GM12878 (cell line): ENCODE measurements around the gene FBXO39. TPM values are rescaled to one million over a fixed set of nuclear protein-coding genes. Genes with fewer than 3 reads are reported as not detected.

Source experiments
- ATAC-seq: fragments of 200-7000 bp; cut with Tn5 transposase; 3 replicates; pipeline ENCODE4 v1.9.1; 2020; ENCODE audit warnings: mild to moderate bottlenecking, moderate library complexity
- BruUV-seq: library from RNA; stranded (reverse); fragments of 400-500 nt; replicated peaks from 2 replicates; lab custom pipeline; 2021; lab: Mats Ljungman, UMichigan
- CTCF ChIA-PET: fragments of 300-600 bp; sonication (Branson Sonifier 250); formaldehyde crosslinking; extraction: SDS; loops from one replicate; lab custom pipeline; 2021; ENCODE audit warnings: inconsistent platforms; lab: Yijun Ruan, JAX
- POLR2A ChIA-PET: fragments of 350-600 bp; formaldehyde crosslinking; extraction: SDS; loops from one replicate; lab custom pipeline; 2021; ENCODE audit warnings: inconsistent platforms; lab: Charles Lee
- RAD21 ChIA-PET: fragments of 300-600 bp; sonication (Branson Sonifier 250); formaldehyde crosslinking; loops from one replicate; lab custom pipeline; 2023; ENCODE audit warnings: antibody characterized with exemption; ENCODE audit not compliant: unreplicated experiment; lab: Charles Lee
- SMC1A ChIA-PET: fragments of 300-600 bp; sonication (Branson Sonifier 250); formaldehyde crosslinking; loops from one replicate; lab custom pipeline; 2023; ENCODE audit not compliant: unreplicated experiment, uncharacterized antibody; lab: Charles Lee
- DNase-seq: peaks from one replicate; pipeline ENCODE4 v3.0.0-alpha.2; 2011; ENCODE audit warnings: low read depth, low spot score
- FAIRE-seq: peaks from 3 replicates; lab custom pipeline; 2011; peaks lifted over from hg19 to GRCh38; lab: Jason Lieb, UNC
- H2AFZ ChIP-seq: 2 replicates; pipeline ENCODE4 v1.6.0; 2011; ENCODE audit warnings: low read depth, low read length, control low read depth; ENCODE audit not compliant: control insufficient read depth
- H3K27ac ChIP-seq: 2 replicates; pipeline ENCODE4 v1.5.1; 2011; ENCODE audit warnings: control low read depth; ENCODE audit not compliant: control insufficient read depth, insufficient read depth
- H3K27me3 ChIP-seq, 2 experiments: replicated peaks in 1 of 2; 2 replicates each; pipeline versions ENCODE4 v1.6.0 to v1.6.1; 2011; ENCODE audit warnings: low read length in 1 of 2; ENCODE audit not compliant: control insufficient read depth in 2 of 2, insufficient read depth in 2 of 2
- H3K36me3 ChIP-seq, 2 experiments: 2 replicates each; pipeline ENCODE4 v1.5.1; 2011; ENCODE audit warnings: low read length in 1 of 2; ENCODE audit not compliant: control insufficient read depth in 2 of 2, insufficient read depth in 2 of 2
- H3K4me1 ChIP-seq: 2 replicates; pipeline ENCODE4 v1.6.1; 2011; ENCODE audit warnings: mild to moderate bottlenecking, low read length, moderate library complexity, mixed read lengths; ENCODE audit not compliant: control insufficient read depth, insufficient read depth
- H3K4me2 ChIP-seq: 2 replicates; pipeline ENCODE4 v1.6.0; 2011; ENCODE audit warnings: control low read depth; ENCODE audit not compliant: control insufficient read depth, insufficient read depth
- H3K4me3 ChIP-seq: fragments of 200-600 bp; sonication (generic); 2 replicates; pipeline ENCODE4 v1.5.1; 2016
- H3K79me2 ChIP-seq: 2 replicates; pipeline ENCODE4 v1.6.0; 2011; ENCODE audit warnings: low read length; ENCODE audit not compliant: control insufficient read depth, insufficient read depth
- H3K9ac ChIP-seq: 2 replicates; pipeline ENCODE4 v1.8.0; 2011; ENCODE audit warnings: low read length, control low read depth, mixed read lengths; ENCODE audit not compliant: control insufficient read depth, insufficient read depth
- H3K9me3 ChIP-seq: replicated peaks from 3 replicates; pipeline ENCODE4 v1.5.1; 2011; ENCODE audit warnings: mild to moderate bottlenecking, low read length; ENCODE audit not compliant: control insufficient read depth, insufficient read depth
- H4K20me1 ChIP-seq: 2 replicates; pipeline ENCODE4 v1.6.0; 2011; ENCODE audit not compliant: control insufficient read depth, insufficient read depth
- ATF7 ChIP-seq: fragments of 450-650 bp; IDR thresholded peaks from 2 replicates; pipeline ENCODE4 v1.6.1; 2016; ENCODE audit warnings: low read depth, mild to moderate bottlenecking
- E2F4 ChIP-seq: IDR thresholded peaks from 2 replicates; pipeline ENCODE4 v1.6.1; 2012; ENCODE audit warnings: low read depth, low read length, improper control_type of control experiment
- FOS ChIP-seq: IDR thresholded peaks from 3 replicates; pipeline ENCODE4 v1.6.1; 2011; ENCODE audit warnings: borderline replicate concordance; ENCODE audit not compliant: insufficient read length; ENCODE audit errors: extremely low read depth
- MEF2A ChIP-seq: IDR thresholded peaks from 2 replicates; pipeline ENCODE4 v1.6.1; 2011; ENCODE audit warnings: low read depth, mild to moderate bottlenecking, low read length, moderate library complexity; ENCODE audit not compliant: insufficient read depth
- MTA2 ChIP-seq: fragments of 450-650 bp; IDR thresholded peaks from 2 replicates; pipeline ENCODE4 v1.6.1; 2016; ENCODE audit warnings: low read depth, mild to moderate bottlenecking, moderate library complexity
- NBN ChIP-seq: fragments of 450-650 bp; IDR thresholded peaks from 2 replicates; pipeline ENCODE4 v1.6.1; 2016
- NFYA ChIP-seq: IDR thresholded peaks from 2 replicates; pipeline ENCODE4 v1.6.1; 2011; ENCODE audit warnings: low read depth, mild to moderate bottlenecking, low read length, improper control_type of control experiment, borderline replicate concordance
- RAD21 ChIP-seq: IDR thresholded peaks from 2 replicates; pipeline ENCODE4 v1.6.1; 2011; ENCODE audit warnings: mild to moderate bottlenecking, low read depth, low read length, moderate library complexity; ENCODE audit not compliant: insufficient read depth
- RBBP5 ChIP-seq: fragments of 200-600 bp; sonication (generic); conservative IDR thresholded peaks from 2 replicates; pipeline ENCODE4 v1.6.1; 2016
- SREBF2 ChIP-seq: IDR thresholded peaks from 2 replicates; pipeline ENCODE4 v1.6.1; 2012; ENCODE audit warnings: mild to moderate bottlenecking, low read length
- TCF7 ChIP-seq: IDR thresholded peaks from 2 replicates; pipeline ENCODE4 v1.6.1; 2014; ENCODE audit warnings: antibody characterized with exemption, borderline replicate concordance
- WGBS: methylation state at CpG from one replicate; pipeline ENCODE4 v1.1.6; 2016; ENCODE audit warnings: low lambda C conversion rate; ENCODE audit not compliant: insufficient replicate concordance, insufficient coverage; ENCODE audit errors: missing lambda C conversion rate; 5-methylcytosine and 5-hydroxymethylcytosine counted together
- in situ Hi-C: fragments of 300-500 bp; cut with MboI; formaldehyde crosslinking; loops from 9 replicates; pipeline ENCODE4 v1.14.3; 2018; ENCODE audit warnings: mixed read lengths
- intact Hi-C: fragments of 100-400 bp; cut with micrococcal nuclease; formaldehyde crosslinking; loops from one replicate; pipeline ENCODE4 v1.14.2; 2022; ENCODE audit not compliant: unreplicated experiment
- polyA plus RNA-seq, 11 experiments: library from polyadenylated mRNA; depleted of rRNA in 4 of 11; unstranded in 6 of 11; stranded (reverse) in 5 of 11; fragments of >200 nt; fragmentation: Nextera tagmentation in 4 of 11; fragmentation: Illumina TruSeq in 1 of 11; extraction: Ambion mirVana in 4 of 11; extraction: Trizol in 1 of 11; gene quantifications; 1 replicate in 1 of 11; 2 replicates in 10 of 11; pipeline versions ENCODE4 v1.2.1 to v1.2.3, GENCODE V29; 2011 to 2016; ENCODE audit warnings: inconsistent platforms in 2 of 11, missing spikeins in 2 of 11, low read depth in 1 of 11
- total RNA-seq, 4 experiments: library from RNA; depleted of rRNA in 3 of 4; stranded (reverse); fragments of >200 nt in 3 of 4; fragmentation: Illumina TruSeq in 1 of 4; extraction: Trizol in 1 of 4; gene quantifications; 2 replicates each; pipeline versions ENCODE4 v1.2.1 to v1.2.3, GENCODE V29; 2013 to 2021
- TF ChIP-seq, protein P1 (sequence below): fragments of 450-650 bp; IDR thresholded peaks from 2 replicates; pipeline ENCODE4 v1.6.1; 2016; ENCODE audit warnings: mild to moderate bottlenecking
- TF ChIP-seq, protein P2 (sequence below): IDR thresholded peaks from 2 replicates; pipeline ENCODE4 v1.6.1; 2011; ENCODE audit warnings: low read depth, mild to moderate bottlenecking, low read length, moderate library complexity, borderline replicate concordance; ENCODE audit errors: extremely low read depth

FBXO39 gene
- total and polyA plus RNA-seq, 10 of the 15 experiments (the other 5 are each of a cell fraction or from before 2014, with no cell fraction given), result 0.05 to 0.62 (median 0.16) TPM; not detected in 6

DNA sequence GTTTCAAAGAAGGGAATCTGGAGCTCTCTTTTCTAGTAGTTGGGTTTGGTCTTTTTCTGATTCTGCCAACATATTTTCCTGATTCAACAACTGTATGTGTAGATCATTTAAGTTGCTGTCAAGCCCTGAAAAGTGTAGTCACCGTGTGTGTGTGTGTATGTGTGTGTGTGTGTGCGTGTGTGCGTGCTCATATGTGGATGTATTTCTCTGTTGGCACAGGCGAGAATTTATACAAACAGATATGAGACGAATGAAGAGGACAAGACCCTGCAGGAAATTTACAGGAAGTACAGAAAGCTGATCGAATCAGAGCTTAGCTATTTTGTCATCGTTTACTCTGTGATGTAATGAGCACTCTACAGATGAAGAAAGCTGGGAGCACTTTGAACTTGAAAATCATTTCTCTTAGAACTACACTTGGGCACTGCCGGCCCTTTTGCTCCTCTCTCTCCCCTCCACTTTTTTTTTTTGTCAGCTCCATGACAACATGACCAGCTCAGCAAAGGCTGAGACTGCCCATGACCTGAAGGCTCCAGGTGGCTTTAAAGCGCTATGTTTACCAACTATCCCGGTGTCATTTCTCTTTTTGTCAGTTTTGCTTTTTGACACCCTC is 11.2 kb downstream of the FBXO39 start (continued):
- TF ChIP-seq NFYA, result no peak
- TF ChIP-seq FOS, result no peak
- TF ChIP-seq, protein P1, sequence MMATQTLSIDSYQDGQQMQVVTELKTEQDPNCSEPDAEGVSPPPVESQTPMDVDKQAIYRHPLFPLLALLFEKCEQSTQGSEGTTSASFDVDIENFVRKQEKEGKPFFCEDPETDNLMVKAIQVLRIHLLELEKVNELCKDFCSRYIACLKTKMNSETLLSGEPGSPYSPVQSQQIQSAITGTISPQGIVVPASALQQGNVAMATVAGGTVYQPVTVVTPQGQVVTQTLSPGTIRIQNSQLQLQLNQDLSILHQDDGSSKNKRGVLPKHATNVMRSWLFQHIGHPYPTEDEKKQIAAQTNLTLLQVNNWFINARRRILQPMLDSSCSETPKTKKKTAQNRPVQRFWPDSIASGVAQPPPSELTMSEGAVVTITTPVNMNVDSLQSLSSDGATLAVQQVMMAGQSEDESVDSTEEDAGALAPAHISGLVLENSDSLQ, result no peak
- TF ChIP-seq MTA2, result no peak
- TF ChIP-seq, all 136 proteins: peak for 0

DNA sequence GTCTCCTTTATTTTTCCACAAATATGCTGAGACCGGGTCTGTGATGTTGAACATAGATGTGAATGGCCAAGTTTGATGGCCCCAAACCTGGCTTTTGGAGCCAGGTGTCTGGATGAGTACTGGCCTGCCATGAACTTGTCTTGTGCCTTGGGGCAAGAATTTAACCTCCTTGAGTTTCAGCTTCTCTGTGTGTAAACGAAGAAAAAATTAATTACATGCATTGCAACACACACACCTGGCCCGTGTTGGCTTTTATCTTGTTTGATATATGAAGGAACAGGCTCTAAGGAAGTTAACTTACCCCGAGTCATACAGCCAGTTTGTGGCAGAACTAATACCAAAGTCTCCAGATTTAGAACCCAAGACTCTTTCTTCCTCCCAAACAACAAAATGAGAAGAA is 13.1 kb downstream of the FBXO39 start:
- Histone ChIP-seq H3K4me3 (no peak overlapping the region), H4K20me1 (no peaks in the 10 kb centered on the region), H3K9me3 (no peaks in the 10 kb centered on the region), H3K27me3 (no peaks in the 10 kb centered on the region; a peak in 1 of 4 replicates), H3K4me1 (no peaks in the 10 kb centered on the region), H3K36me3 (no peaks in the 10 kb centered on the region), H2AFZ (no peak overlapping the region), H3K4me2 (no peak overlapping the region), H3K9ac (no peak overlapping the region), H3K79me2 (no peaks in the 10 kb centered on the region), H3K27ac (no peak overlapping the region)
- POLR2A ChIA-PET, result no interaction called here
- in situ Hi-C loops (no loop called here), intact Hi-C loops (no loop called here)
- SMC1A ChIA-PET, result no interaction called here
- TF ChIP-seq RAD21, result no peak
- no peak for TF ChIP-seq RBBP5
- TF ChIP-seq SREBF2, result no peak
- no peak for TF ChIP-seq NBN
- TF ChIP-seq, protein P2, sequence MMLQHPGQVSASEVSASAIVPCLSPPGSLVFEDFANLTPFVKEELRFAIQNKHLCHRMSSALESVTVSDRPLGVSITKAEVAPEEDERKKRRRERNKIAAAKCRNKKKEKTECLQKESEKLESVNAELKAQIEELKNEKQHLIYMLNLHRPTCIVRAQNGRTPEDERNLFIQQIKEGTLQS, result no peak
- TF ChIP-seq E2F4, result no peak
- no peak for TF ChIP-seq MEF2A
- TF ChIP-seq FOS, result no peak
- no peak for TF ChIP-seq ATF7
- no peak for TF ChIP-seq TCF7
- no peak for FAIRE-seq
- DNase-seq, result no peak
- 20% methylated on average over 4 of the region's 4 CpGs for WGBS
- no peak for ATAC-seq
- RAD21 ChIA-PET, result no interaction called here
- CTCF ChIA-PET, result interaction anchor here (1.2 kb wide), 1 partner anchor 9 kb away, joined by 3 read pairs; no protein-coding TSS in a partner anchor
- no TSS peak for BruUV-seq
